ENCODE measurements around the gene PRKRIP1. TPM values are rescaled to one million over a fixed set of nuclear protein-coding genes. Genes with fewer than 3 reads are reported as not detected.

The PRKRIP1 gene
- total and polyA plus RNA-seq, 4 donors = 5.4 to 15.8 (median 7.1) TPM

- Histone ChIP-seq H3K36me3 (ENCODE audit: control insufficient read depth in 4 of 4, insufficient read depth in 3 of 4, low read depth in 1 of 4, low read length in 3 of 4) (peaks cover 5 to 17% (median 9%) of the 10 kb centered on the region in 4 donors), H3K27me3 (ENCODE audit: control insufficient read depth in 4 of 4, insufficient read depth in 4 of 4, low read length in 3 of 4) (no peaks in the 10 kb centered on the region), H3K4me1 (ENCODE audit: control insufficient read depth in 4 of 4, insufficient read depth in 4 of 4, low read length in 3 of 4) (peaks cover 0 to 19% (median 16%) of the 10 kb centered on the region in 4 donors), H3K9ac (ENCODE audit: low read depth in 1 of 2, low read length in 2 of 2) (peak overlapping the region; percentile 1 to 52), H3K27ac (ENCODE audit: low read depth in 1 of 2, low read length in 2 of 2) (peak overlapping the region; percentile 64 to 71), H3K4me3 (ENCODE audit: low read depth in 1 of 3, low read length in 3 of 3) (peak overlapping the region; percentile 45 to 96 (median 89)), H3K9me3 (ENCODE audit: control insufficient read depth in 4 of 4, low read length in 3 of 4) (no peaks in the 10 kb centered on the region)
- DNase-seq (ENCODE audit: low spot score) = no peak
- WGBS = 10% methylated on average over 9 of the region's 9 CpGs
- TF ChIP-seq RAD21 (IDR thresholded peaks at IDR 0.05) (no peak), HNF4A (conservative IDR thresholded peaks at IDR 0.05) (no peak), FOXA2 (IDR thresholded peaks at IDR 0.05) (no peak), SP1 (IDR thresholded peaks at IDR 0.05) (no peak), ATF3 (IDR thresholded peaks at IDR 0.05) (no peak), MAX (IDR thresholded peaks at IDR 0.05) (no peak), HNF4G (IDR thresholded peaks at IDR 0.05) (no peak), JUND (IDR thresholded peaks at IDR 0.05) (no peak), NR2F2 (IDR thresholded peaks at IDR 0.05) (no peak), REST (IDR thresholded peaks at IDR 0.05) (no peak), RXRA (IDR thresholded peaks at IDR 0.05) (no peak), TAF1 (conservative IDR thresholded peaks at IDR 0.05) (no peak)
These were observed 631 bp upstream of the PRKRIP1 start for GRCh38 chr7:102395592-102395872.

- Histone ChIP-seq H3K27me3 (ENCODE audit: control insufficient read depth in 4 of 4, insufficient read depth in 4 of 4, low read length in 3 of 4) (no peaks in the 10 kb centered on the region), H3K9ac (ENCODE audit: low read depth in 1 of 2, low read length in 2 of 2) (peak overlapping the region; percentile 75 to 98), H3K36me3 (ENCODE audit: control insufficient read depth in 4 of 4, insufficient read depth in 3 of 4, low read depth in 1 of 4, low read length in 3 of 4) (peaks cover 5 to 23% (median 13%) of the 10 kb centered on the region in 4 donors), H3K4me3 (ENCODE audit: low read depth in 1 of 3, low read length in 3 of 3) (peak overlapping the region; percentile 89 to 98 (median 96)), H3K4me1 (ENCODE audit: control insufficient read depth in 4 of 4, insufficient read depth in 4 of 4, low read length in 3 of 4) (peaks cover 0 to 19% (median 16%) of the 10 kb centered on the region in 4 donors), H3K27ac (ENCODE audit: low read depth in 1 of 2, low read length in 2 of 2) (peak overlapping the region; percentile 64 to 71), H3K9me3 (ENCODE audit: control insufficient read depth in 4 of 4, low read length in 3 of 4) (no peaks in the 10 kb centered on the region)
- no peak for DNase-seq (ENCODE audit: low spot score)
- WGBS = under 1% methylated on average over 12 of the region's 12 CpGs
- no peak for TF ChIP-seq SP1 (IDR thresholded peaks at IDR 0.05)
- TF ChIP-seq HNF4A (conservative IDR thresholded peaks at IDR 0.05) = no peak
- no peak for TF ChIP-seq GABPA (IDR thresholded peaks at IDR 0.05 in 1 of 2, conservative IDR thresholded peaks at IDR 0.05 in 1 of 2)
- no peak for TF ChIP-seq JUND (IDR thresholded peaks at IDR 0.05)
- no peak for TF ChIP-seq REST (IDR thresholded peaks at IDR 0.05)
- TF ChIP-seq CTCF (IDR thresholded peaks at IDR 0.05; ENCODE audit: low read depth, low read length, missing input control) = no peak
- no peak for TF ChIP-seq RAD21 (IDR thresholded peaks at IDR 0.05)
- no peak for TF ChIP-seq ATF3 (IDR thresholded peaks at IDR 0.05)
- TF ChIP-seq NR2F2 (IDR thresholded peaks at IDR 0.05) = no peak
- no peak for TF ChIP-seq TAF1 (conservative IDR thresholded peaks at IDR 0.05)
- TF ChIP-seq RXRA (IDR thresholded peaks at IDR 0.05) = no peak
- no peak for TF ChIP-seq ZBTB33 (IDR thresholded peaks at IDR 0.05)
These were observed 502 bp downstream of the PRKRIP1 start for GRCh38 chr7:102396710-102397019.

Measured in liver (tissue), 9 donors.